GM18519 (cell line): Measurements from ENCODE around the gene MOGAT2.
A peak's percentile ranks its signal among the peaks of the same experiment; 100 is the strongest.
"Not testable (repeated sequence)": the region's sequence is repeated elsewhere in the genome, so short reads cannot be mapped to it uniquely, and the experiment has no call there.

Source experiments
- ATAC-seq: cut with Tn5 transposase; IDR thresholded peaks from one replicate; pipeline ENCODE4 v1.9.1; 2021; ENCODE audit warnings: mild to moderate bottlenecking, moderate library complexity; ENCODE audit not compliant: unreplicated experiment, low FRiP score

MOGAT2 gene

DNA sequence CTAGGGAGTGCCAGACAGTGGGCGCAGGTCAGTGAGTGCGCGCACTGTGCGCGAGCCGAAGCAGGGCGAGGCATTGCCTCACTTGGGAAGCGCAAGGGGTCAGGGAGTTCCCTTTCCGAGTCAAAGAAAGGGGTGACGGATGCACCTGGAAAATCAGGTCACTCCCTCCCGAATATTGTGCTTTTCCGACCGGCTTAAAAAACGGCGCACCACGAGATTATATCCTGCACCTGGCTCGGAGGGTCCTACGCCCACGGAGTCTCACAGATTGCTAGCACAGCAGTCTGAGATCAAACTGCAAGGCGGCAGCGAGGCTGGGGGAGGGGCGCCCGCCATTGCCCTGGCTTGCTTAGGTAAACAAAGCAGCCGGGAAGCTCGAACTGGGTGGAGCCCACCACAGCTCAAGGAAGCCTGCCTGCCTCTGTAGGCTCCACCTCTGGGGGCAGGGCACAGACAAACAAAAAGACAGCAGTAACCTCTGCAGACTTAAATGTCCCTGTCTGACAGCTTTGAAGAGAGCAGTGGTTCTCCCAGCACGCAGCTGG lies 31.2 kb downstream of the MOGAT2 start:
- not testable (repeated sequence) for ATAC-seq

DNA sequence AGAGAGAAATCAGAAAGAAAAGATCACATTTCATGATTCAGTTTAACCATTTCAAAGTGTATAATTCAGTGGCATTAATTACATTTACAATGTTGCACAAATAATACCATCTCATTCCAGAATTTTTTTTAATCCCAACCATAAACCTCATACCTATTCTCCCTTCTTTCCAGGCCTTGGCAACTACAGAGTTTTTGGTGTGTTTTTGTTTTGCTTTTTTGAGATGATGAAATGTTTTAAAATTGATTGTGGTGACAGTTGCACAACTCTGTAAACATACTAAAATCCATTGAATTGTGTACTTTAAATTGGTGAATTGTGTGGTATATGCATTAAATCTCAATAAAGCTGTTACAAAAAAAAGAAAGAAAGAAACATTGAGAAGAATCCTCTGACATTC lies 37.3 kb downstream of the MOGAT2 start:
- not testable (repeated sequence) for ATAC-seq

DNA sequence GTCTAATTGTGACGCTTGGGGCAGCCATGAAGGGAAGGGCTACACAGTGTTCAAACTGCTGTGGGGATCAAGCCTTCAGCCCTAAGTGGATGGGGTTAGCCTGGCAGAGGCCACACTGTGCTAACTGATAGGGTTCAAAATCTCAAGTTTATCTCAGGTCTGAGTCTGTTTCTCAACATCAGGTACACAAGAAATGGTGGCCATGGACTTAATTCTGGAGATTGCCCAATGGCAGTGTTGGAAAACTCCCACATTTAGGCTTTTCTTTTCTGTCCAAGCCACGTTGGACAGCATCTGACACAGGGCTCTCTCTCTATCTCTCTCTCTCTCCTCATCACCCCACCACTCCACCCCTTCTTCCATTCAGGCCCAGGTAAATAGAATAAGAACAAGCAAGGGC lies 40.0 kb downstream of the MOGAT2 start:
- no peak for ATAC-seq

DNA sequence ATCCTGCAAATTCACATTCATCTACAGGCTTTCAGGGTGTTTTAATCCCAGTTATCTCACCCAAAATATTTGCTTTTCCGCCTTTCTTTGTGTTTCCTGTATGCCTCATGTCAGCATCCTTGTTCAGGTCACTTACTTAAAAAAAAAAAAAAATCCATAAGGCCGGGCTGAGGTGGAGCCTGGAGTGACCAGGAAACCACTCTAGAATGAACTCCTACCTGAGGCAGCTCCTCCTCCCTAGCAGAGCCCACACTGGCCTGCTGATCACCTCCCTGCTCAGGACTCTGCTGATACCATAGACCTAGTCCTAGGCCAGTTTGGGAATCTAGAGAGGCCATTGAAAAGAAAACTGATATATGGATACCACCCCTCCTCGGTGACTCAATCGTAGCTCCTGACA lies 42.2 kb downstream of the MOGAT2 start:
- ATAC-seq, result no peak

DNA sequence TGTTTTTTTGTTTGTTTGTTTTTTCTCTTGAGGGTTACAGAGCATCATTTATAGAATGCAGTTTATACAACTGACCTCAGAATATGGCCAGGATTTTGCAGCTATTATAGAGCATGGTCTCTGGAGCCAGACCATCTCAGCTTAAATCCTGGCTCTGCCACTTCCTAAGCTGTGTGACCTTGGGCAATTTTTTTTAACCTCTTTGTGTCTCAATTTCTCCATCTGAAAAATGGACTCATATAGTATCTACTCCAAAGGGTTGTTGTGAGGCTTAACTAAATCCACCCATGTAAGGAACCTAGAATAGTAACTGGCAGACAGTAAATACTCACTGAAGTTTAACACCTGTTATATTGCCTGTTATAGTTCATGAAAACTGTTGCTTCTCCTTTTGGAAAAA lies 42.6 kb downstream of the MOGAT2 start:
- no peak for ATAC-seq

DNA sequence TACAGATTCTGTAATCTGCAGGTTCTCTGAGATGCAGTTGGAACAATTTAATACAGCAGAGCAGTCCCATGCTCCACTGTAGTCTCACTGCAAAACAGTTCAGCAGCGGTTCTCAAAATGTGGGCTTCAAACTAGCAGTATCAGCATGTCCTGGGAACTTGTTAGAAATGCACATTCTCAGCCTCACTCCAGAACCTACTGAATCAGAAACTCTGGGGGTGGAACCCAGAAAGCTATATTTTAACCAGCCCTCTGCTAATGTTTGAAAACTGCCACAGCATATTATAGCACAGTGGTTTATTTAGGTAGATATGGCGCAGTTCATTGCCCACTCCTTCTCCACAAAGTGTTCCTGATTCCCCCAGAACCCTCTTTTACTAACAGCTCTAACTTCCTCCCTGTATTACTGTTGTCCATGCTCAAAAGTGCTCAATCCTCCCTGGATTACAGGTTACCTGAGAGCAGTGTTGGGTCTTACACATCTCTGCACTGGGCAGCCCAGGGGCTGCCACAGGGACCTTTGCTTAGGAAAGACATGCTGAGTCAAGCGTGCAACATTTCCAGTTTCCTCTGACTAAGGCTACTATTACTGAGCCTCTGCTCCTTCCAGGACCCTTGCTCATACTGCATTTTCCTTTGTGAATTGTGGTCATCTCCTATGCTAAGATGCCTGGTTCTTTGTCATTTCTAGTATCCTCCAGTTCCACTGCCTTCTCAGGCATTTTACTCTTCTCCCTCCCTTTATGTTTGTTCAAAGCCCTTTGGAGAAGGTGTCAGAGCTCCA lies 43.3 kb downstream of the MOGAT2 start:
- no peak for ATAC-seq

DNA sequence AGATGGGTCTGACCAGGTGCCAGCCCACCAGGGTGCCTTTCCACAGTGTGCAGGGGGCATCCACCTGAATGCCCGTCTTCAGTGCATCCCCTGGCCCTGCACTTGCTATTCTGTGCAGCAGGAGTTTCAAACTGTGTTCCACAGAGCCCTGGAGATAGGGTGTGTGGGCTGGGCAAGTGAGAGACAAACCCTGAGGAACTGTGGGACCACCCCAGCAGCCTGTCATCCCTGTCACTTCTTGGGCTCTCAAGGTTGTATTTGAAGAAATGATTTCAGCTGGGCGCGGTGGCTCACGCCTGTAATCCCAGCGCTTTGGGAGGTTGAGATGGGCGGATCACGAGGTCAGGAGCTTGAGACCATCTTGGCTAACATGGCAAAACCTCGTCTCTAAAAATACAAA lies 44.5 kb downstream of the MOGAT2 start:
- no peak for ATAC-seq

DNA sequence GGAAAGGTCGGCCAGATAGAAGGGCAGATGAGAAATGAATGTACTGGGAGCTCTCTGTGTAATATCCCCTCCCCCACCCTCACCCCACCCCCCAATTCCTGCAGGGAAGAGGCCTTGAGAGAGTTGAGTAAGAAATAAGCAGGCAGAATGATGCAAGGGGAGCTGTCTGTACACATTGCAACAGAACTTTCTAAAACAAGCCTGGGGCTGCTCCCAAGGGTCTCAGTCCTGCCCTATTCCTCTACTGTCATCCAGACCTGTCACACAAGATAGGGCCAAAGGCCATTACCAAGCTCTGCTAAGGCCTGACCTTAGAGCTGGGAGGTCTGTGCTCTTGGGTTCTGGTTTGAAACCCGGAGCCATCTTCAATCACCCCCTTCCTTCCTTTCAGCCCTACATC lies 45.2 kb downstream of the MOGAT2 start:
- no peak for ATAC-seq

DNA sequence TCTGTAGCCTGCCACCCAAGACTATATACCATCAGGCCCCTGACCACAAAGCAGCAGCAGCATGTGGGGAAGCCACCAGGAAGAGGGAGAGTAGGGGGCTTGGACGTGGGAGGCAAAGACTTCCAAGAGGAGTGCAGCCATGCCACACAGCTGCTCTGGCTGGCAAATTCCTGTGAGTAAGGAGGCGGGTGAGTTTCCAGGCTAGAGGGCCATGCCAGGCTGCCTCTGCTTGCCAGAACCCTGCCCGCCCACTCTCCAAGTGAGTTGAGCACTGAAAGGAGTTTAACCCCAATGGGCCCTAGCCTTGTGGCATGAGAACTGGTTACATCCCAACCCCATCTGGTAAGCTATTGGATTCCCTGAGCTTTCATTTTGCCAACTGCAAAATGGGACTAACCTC lies 46.2 kb downstream of the MOGAT2 start:
- no peak for ATAC-seq

DNA sequence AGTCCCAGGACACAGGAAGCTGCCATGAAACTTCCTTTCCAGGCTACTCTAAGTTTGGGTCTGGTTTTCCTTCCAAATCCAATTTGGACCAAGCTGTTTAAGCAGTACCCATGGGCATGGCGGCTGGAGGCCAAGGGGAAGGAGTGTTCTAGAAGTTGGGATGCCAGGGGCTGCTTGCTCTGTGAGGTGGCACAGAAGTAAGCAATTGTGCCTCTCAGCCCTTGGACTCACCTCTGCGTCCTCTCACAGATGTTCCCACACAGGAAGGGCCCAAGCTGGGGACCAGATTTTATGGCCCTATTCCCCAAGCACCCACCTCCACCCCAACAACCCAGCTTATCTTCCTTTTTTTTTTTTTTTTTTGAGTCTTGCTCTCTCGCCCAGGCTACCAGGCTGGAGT lies 47.5 kb downstream of the MOGAT2 start:
- no peak for ATAC-seq

DNA sequence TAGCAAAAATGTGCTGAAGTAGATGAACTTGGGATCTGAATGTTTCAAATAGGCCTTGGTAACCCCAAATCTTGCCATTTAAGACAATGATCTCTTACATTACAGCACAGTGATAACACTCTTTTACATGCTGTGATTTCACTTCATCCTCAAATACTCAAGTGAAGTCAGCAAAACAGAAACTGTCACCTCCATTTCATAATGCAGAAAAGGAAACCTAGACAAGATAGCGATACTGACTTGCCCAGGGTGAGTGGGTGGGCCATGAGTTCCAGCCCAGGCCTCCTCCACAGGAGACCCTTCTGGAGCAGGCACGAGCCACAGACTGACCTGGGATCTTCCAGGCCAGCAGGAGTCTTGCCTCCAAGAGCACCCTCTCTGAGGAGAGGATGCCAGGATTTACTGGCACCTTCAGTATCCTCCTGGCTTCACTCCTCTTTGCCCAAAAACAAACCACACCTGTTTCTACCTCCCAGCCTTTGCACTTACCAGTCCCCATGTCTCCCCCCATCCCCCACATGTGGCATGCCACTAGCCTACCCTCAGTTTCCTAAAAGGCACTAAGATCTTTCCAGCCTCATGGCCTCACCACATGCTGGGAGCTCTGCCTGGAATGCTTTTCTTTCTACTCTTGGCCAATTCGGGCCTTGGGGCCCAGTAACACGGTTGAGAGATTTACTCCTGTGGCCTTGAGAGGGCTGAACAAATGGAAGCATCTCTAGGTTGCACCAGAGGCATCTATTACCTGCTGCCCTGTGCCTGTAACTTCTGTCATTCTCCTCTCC lies 49.0 kb downstream of the MOGAT2 start:
- no peak for ATAC-seq

DNA sequence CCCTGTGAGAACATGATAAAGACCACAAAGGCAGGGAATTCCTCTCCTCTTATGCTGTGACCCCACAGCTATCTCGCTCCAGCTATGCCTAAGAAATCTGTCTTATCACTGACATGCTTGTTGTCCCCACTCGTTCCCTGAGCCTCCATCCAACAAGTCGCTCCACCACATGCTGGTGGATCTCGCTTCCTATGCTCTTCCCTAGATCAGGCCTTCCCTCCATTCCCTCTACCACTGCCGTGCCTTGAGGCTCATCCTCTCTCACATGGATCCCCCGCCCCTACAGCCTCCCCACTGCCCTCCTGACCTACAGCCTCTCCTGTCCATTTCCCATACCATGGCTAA lies 49.6 kb downstream of the MOGAT2 start:
- ATAC-seq, result no peak

DNA sequence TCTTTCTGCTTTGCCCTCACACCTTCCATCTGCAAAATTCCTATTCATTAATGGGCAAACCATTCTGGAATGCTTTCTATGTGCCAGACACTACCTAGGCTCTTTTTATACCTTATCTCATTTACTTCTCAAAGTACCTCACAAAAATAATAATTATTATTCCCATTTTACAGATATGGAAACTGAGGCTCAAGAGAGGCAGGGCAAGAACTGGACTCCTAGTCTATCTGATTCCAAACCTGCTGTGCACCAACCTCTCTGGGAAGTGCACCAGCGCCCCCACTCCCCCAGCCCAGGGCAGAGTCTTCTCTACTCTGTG lies 50.1 kb downstream of the MOGAT2 start:
- no peak for ATAC-seq

DNA sequence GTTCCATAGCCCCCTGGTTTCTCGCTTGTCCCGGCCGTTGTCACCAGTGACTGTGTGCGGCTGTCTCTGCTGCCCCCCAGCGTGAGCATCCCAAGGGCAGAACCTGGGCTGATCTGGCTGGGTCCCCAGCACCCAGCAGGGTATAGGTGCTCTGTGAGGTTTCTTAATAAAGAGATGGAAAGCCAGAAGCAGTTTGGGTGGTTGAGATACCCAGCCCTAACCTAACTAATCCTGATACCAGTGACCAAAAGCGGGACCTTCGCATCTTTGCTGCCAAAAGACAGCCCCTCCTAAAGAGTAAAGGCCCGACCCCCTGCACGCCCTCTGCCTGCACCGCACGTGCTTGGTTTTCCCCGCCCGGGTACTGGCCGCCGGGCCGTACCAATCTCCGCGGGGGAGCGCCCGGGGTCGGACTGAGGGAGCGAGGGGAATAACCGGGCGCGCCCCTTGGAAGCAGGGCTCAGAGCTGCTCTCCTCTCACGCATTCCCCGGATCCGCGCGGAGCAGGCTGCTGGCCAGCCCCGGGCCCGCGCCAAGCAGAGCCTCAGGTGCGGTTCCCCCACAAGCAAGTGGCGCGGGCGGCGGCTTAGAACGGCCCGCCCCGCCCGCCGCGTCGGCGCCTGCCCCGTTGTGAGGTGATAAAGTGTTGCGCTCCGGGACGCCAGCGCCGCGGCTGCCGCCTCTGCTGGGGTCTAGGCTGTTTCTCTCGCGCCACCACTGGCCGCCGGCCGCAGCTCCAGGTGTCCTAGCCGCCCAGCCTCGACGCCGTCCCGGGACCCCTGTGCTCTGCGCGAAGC lies 50.7 kb downstream of the MOGAT2 start, which contains the start of gene DGAT2:
Gene DGAT2 (plus strand): TSS at position 667 of the 797 bp plus-strand sequence. CDS start 214 bp downstream, outside the sequence.
- peak; percentile 48 for ATAC-seq

DNA sequence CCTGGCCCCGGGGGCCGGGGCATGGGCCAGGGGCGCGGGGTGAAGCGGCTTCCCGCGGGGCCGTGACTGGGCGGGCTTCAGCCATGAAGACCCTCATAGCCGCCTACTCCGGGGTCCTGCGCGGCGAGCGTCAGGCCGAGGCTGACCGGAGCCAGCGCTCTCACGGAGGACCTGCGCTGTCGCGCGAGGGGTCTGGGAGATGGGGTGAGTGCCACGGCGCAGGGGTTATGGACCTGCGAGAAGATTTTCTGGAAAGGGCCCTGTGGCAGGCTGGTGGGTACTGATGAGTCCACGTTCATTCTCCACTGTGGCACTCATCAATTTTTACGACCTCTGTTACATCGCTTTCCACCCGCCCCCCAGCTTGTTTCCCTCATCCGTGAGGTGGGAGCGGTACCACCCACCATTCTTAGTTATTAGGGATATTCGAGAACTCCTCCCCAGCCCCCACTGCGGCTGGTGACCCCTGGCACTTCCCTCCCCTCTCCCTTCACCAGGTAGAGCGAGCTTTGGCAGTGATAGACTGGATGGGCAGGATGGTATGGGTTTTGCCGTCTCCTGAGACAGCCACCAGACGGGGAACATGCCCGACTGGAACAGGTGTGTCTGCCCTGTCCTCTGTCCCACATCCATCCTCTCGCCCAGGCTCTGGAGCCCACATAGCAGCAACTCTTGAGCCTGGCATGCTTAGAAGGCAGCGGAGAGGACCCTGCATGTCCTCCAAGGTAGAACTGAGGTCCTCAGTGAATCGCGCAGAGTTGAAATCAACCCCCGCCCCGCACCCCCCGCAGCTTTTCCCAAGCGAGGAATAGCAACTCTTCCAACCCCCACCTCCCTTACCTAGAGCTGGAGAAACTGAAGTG lies 51.5 kb downstream of the MOGAT2 start:
- ATAC-seq, result no peak

DNA sequence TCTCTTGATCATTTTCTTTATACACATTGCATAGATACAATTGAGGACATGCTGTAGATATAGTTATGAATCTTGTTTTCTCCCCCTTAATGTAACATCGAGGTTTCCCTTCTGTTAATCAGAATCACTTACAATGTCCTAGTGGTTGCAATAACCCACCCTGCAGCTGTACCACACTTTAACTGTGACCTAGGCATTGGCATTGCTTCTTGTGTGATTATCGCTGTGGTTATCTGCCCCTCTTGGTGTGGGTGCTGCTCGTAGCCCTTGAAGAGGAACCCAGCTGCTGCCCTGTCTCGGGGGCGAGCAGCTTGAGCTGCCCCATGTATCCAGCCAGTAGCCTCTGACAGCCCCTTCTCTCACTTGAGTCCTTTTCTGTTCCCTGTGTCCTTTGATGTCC lies 52.5 kb downstream of the MOGAT2 start:
- ATAC-seq, result no peak

DNA sequence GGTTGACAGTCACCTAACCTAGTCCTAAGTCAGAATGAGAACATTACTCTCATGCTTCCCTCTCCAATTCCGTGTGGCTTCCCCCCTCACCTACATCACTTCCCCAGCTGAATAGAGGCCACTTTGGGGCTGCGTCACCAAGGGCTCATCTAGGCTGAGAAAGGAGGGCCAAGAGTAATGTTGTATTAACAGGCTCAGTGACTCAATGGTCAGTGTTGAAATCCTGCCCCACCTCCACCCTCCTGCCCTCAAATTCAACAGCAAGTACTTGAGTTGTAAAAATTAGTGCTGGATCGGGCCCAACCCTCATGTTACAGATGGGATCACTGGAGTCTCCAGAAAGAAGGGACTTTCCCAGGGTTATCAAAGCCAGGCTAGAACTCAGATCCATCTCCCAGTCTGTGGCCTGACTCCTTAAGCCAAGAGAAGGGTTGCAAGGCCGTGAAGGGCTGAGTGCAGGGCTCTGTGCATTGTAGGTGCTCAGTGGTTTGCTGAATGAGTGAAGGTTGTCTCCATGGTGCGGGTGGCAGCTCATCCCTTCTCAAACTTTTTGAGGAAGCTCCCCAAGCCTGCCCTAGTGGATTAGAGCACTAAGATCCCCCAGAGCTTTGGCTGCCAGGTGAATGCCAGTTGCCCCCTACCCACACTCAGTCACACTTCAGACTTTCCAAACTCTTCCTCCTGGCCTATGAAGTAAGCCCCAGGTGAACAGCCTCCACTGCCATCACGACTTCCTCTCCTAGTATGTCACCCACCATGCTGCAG lies 54.2 kb downstream of the MOGAT2 start:
- ATAC-seq, result no peak

DNA sequence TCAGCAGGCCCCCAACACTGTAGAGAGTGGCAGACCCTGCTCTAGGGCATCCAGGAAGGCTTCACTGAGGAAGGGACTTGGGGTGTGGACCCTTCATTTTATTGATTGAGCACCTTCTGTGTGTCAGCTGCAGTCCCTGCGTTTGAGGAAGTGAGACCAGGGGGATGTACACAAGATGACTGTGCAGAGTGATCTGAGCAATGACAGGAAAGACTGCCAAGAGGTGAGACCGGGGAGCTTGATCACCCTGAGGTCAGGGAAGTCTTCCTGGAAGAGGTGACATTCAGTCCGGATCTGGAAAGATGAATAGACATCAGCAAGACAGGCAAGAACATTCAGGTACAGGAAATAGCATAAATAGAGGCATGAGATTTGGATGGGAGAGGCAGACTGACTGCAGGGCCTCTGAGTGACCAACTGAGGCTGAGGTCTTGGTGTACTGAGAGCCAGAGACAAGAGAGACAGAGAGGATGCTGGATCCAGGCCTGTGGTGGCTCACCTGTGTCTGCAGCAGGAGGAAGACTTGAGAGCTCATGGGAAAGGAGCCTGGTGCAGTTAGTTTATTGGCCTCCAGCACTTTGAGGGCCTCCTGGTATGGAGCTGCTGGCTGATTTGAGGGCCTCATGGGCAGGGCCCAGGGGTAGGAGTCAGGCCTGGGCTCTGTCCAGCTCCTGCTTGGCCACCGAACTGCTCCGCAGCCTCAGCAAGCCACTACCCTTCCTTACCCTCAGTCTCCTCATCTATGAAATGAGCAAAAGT lies 56.1 kb downstream of the MOGAT2 start:
- peak; percentile 82 for ATAC-seq

DNA sequence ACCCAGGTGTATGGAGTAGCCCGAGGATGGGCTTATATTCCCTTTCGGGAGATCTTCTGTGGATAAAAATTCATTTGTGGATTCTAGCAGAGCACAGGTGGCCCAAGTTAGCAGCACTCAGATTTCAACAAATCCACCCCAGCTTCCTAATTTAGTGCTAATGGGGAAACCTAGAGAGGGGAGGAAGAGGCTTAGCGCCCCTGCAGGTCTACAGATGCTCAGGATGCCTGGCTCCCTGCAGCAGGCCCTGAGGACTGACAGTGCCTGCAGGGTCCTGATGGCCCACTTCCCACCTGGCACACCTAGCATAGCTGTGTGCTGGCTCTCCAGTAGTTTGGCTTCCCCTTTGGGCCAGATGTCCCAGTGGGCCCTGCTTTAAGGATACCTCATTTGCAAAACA lies 57.4 kb downstream of the MOGAT2 start:
- ATAC-seq, result no peak
